Fibroblast of skin of right biceps (primary cell): ENCODE data around the gene ALDH18A1.
"Not testable (repeated sequence)": the region's sequence is repeated elsewhere in the genome, so short reads cannot be mapped to it uniquely, and the experiment has no call there.

Experiments
- DNase-seq: peaks from one replicate; pipeline ENCODE4 v3.0.0-alpha.2; 2013

Gene ALDH18A1

DNA sequence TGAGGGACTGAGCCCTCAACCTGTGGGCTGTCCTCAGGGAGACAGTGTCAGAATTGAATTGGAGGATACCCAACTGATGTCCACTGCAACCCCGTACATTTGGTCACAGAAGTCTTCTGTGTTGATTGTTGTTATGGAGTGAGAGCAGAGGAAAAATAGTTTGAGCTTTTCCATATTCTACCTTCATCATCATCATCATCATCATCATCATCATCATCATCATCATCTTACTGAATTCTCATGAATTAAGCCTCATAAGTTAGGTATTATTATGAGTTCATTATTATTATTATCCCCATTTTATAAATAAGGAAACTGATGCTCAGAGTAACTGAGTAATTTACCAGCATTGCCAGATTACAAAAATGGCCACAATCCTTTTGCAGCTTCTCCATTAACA, 8.4 kb downstream of the ALDH18A1 start:
- DNase-seq: no peak

DNA sequence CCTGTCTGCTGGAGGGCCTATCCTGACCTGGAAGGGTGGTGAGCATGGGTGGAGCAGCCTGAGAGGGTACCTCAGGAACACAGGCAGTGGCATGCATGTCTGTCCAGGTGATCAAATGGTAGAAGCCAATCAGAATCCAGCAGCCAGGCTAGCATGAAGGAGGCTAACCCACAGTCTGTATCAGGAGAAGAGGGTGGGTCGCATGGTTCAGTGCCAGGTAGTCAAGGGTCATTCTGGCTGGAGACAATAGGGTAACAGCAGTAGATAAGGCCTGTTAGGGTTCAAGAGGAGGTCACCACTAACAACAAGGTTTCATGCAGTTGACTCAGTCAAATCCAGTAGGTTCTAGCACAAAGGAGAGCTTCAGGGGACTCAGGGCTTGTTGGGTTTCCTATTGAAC, 10.4 kb downstream of the ALDH18A1 start:
- DNase-seq: no peak

DNA sequence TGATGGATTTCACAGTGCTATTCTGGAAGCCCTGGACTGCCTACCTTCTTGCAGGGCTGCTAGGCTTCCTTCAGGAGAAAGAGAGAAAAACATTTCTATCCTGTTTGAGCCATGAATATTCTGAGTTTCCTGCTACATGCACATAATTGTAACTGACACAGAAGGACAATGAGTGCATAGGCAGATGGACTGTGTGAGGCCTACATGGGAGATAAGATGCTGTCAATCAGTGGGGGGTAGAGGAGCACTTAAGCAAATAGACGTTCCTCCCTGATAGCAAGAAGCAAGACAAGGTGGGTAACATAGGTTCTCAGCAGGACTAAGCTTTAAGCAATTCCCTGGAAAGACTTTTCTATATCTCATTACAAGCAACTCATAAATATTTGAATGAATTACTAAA, 11.6 kb downstream of the ALDH18A1 start:
- DNase-seq: no peak

DNA sequence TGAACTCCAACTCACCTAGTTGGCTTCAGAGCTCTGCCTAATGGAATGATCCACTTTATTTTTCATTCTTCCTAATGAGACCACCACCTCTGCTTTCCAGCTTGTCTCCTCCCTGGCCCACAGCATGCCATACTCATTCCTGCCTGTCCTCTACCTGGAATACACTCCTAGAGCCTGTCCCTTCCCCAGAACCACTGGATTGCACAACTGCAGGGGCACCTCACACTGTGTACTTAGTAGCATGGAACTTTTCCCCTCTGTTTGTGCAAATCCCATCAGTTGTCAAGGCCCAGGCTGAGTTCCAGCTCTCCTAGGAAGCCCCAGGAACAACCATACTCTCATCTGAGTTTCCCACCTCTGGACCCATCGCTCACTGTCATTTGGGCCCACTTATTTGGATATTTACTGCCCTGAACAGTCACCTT, 15.6 kb downstream of the ALDH18A1 start:
- DNase-seq: no peak

DNA sequence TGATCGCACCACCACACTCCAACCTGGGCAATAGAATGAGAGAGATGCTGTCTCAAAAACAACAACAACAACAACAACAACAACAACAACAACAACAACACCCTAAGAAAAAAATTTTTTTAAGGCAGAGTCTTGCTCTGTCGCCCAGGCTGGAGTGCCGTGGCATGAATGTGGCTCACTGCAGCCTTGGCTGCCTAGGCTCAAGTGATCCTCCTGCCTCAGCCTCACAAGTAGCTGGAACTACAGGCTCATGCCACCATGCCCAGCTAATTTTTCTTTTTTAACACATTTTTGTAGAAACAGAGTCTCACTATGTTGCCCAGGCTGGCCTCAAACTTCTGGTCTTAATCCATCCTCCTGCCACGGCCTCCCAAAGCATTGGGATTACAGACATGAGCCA, 18.6 kb downstream of the ALDH18A1 start:
- no peak for DNase-seq

DNA sequence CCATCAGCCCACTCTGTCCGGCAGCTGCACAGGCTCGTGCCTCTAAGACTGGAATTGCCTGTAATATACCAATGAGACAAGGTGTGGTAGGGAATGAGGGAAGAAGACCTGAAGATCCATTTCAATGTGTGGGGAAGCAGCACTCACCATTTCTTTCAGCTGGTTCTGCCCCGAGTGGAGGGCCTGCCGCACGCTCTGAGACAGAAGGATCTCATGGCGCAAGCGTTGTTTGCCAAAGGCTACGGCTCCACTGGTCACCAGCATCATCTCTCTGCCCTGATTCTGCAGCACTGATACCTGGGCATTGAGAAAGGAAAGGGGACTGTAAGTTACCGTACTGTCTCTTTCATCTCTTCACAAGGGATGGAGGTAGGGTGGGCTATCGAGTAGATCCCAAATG, 19.4 kb downstream of the ALDH18A1 start:
- DNase-seq: no peak

DNA sequence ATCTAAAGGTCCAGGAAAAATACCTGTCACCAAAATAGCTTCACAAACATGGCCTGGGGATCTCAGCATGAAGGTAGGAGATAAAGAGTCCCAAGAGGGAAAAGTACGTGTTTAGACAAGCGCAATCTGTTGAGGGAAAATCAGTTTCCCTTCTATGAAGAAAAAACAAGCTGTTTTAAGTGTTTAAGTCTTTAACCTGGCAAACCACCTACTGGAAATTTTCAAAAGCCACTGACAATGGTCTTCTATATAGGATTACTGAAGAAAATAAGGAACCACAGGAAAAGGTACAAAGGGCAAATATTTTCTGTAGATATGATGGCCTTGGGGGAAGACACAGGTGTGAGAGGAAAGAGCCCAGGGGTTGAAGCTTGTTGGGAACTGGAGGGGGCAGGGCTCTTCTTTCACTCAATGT, 21.2 kb downstream of the ALDH18A1 start:
- DNase-seq: no peak

DNA sequence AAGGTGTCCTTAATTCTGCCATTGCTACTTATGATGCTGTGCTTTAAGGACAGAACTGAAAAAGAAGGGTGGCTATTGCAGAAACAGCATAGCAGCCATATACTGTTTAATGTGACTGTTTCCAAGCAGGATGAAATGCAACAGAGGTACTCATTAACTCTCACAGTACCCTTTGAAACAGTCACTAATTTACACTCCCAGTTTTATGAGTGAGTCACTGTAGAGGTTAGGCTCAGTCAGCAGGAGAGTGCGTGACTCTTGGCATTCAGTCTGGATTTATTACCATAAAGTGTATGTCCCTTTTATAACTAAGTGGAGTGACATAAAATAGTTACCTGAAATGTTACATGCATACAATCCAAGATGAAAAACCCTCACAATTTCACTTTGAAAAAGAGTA, 27.7 kb downstream of the ALDH18A1 start:
- DNase-seq: no peak

DNA sequence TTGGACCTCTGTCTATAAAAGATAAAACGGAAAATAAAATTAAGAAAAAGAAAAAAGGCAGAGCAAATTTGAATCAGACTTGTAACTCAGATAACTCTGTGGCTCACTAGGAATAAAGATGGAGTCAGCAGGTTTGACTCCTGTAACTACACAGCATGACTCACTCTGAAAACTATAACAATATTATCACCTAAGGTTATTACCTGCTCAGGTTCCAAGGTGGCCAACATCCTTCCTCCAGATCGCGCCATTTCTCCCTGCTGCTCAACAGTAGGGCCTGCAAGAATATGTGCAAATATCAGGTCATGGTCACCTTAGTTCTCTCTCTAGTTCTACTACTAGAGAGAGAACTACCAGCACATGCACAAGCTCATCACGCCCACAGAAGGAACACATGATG, 30.0 kb downstream of the ALDH18A1 start:
- no peak for DNase-seq

DNA sequence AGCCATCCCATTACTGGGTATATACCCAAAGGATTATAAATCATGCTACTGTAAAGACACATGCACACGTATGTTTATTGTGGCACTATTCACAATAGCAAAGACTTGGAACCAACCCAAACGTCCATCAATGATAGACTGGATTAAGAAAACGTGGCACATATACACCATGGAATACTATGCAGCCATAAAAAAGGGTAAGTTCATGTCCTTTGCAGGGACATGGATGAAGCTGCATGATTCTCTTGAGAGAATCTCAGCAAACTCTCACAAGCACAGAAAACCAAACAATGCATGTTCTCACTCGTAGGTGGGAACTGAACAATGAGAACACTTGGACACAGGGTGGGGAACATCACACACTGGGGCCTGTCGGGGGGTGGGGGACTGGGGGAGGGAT, 36.1 kb downstream of the ALDH18A1 start:
- DNase-seq: not testable (repeated sequence)

DNA sequence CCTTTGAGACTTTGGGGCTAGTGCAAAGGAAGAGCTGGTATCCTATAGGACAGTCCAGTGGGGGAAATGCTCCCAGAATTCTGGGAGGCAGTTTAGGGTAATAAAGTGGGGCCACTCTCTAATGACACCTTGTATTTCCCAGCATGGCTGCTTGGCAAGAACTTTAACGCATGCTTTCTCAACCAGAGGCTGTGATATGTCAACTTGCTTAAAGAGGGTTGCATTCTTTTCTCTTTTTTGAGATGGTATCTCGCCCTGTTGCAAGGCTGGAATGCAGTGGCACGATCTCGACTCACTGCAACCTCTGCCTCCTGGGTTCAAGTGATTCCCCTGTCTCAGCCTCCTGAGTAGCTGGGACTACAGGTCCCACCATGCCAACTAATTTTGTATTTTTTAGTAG, 38.4 kb downstream of the ALDH18A1 start:
- DNase-seq: no peak

DNA sequence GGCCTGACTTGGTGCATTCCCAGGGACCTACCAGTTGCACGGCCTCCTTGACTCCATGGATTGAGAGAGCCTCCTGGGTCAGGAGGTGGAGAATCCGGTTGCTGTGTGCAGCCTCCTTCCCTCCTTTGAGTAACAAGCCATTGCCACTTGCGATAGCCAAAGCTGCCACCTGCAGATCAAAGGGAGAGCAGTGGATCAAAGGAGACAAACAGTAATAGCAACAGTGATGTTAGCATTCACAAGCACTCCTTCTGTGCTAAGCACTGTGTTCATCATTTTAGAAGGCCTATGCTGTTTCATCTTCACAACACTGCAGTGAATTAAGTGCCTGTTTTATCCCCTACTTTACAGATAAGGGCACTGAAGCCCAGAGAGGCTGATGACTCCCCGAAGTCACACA, 40.1 kb downstream of the ALDH18A1 start:
- no peak for DNase-seq

DNA sequence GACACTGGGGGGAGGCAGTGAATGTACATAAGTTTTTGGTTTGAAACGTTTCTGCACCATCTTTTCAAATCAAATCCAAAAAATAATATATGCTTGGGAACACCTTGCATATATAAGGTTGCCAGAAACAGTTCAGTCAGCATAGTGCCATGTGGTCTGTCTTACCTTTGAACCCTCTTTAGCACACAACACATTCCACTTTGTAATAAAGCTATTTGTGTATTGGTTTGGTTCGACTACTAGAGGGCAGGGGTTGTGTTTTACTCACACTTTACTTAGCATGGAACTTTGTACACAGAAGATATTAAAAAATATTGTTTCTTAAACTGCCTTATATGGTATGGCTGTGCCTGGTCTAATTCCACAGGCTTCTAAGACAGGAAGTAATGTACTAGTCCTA, 43.2 kb downstream of the ALDH18A1 start:
- DNase-seq: no peak

DNA sequence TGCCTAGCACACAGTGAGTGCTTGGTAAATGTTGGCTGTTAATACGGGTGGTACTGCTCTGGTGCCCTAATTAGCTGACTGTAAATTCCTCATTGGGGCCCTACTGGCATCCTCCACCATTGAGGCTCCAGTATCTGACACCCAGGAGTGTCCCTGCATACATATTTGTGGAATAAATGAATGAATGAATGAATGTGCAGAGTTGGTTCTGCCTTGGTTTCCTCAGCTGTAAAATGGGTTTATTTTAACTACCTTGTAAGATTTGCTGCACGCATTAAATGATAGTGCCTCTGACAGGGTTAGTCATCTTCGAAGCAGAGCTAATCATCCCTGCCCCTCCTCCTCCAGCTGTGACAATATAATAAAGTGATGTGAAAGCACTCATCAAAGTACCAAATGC, 45.8 kb downstream of the ALDH18A1 start:
- DNase-seq: no peak

DNA sequence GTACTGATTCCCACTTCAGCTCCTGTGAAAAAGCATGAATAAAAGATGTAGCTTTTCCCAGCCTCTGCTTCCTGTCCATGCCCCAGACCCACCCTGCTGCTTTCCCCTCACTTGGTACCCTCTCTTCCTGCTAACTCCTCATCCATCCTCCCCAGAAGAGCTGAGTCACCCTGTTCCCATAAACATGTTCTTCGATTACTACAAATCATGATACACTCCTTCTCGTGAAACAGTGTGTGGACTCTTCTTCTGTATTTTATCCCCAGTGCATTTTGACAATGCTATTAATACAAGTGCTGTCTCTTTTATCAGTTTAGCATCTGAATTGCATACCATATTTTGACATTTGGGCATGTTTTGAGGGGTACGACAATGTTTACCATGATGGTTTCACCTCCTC, 49.6 kb downstream of the ALDH18A1 start:
- no peak for DNase-seq

DNA sequence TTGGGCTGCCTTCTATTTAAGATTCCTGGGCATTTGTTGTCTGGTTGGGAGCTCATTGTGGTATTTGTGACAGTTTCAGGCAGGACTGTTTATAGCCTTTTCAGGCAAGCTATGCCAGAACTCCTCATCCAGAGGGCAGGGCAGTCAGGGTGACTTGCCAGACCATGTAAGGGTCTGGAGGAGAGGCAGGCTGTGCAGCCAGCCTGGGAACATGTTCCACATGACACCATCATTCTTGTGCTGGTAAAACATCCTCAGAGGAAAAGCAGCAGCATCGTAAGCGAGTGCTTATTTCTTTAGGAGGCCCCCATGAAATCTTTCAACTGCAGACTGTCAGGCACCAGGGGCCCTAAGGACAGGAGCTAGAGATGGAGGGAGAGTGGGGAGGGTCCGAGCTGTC, 51.3 kb downstream of the ALDH18A1 start:
- DNase-seq: no peak

DNA sequence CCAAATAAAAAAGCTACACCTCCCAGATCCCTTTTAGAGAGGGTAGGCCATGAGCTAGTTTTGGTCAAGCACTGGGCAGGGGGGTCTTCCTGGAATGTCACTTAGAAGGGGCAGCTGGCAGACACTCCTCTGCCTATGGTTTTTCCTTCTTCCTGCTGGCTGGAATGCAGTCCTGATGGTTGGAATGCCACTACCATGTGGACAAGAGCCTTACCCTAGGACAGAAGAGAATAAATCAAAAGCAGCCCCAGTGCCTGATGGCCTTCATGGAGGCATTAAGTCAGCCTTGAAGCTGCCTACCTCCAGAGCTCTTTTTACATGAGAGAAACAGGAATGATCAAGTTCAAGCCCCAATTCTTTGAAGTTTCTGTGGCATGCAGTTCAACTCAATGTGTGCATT, 51.9 kb downstream of the ALDH18A1 start:
- no peak for DNase-seq

DNA sequence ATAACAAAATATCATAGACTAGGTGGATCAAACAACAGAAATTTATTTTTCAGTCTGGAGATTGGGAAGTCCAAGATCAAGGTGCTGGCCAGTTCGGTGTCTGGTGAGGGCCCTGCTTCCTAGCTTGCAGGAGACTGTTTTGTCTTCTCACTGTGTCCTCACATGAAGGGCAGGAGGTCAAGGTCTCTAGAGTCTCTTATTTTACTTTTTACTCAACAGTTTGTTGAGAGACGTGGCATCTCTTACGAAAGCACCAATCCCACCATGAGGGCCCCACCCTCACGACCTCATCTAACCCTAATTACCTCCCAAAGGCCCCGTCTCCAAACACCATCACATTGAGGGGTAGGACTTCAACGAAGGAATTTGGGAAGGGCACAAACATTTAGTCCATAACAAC, 54.1 kb downstream of the ALDH18A1 start:
- DNase-seq: no peak

DNA sequence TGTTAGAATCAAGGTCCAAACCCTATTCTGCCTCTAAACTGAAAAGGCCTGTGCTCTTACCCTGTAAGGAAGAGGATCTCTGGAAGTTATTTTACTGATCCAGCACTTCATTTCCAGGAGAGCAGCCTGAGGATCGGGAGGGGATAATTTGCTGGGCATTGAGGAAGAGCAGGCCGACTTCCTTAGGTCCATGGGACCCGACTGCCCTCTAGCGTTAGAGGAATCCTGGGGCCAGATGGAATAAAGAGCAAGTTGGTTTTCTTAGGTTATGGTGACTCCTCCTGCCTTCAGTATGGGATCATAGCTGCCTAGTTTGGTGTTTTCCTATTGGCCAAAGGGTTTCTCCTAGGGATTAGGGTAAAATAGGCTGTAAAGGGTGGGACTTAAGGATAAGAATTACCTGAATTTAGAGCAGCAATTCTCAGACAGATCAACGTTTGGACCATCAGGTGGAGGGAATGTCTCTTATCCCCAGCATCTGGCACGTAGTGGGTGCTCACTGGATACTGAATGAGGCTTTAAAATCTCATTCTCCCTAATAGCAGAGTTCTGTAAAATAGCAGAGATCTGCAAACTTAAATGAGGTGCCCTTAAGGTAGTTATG, 55.3 kb downstream of the ALDH18A1 start:
- peak; percentile 80 for DNase-seq

DNA sequence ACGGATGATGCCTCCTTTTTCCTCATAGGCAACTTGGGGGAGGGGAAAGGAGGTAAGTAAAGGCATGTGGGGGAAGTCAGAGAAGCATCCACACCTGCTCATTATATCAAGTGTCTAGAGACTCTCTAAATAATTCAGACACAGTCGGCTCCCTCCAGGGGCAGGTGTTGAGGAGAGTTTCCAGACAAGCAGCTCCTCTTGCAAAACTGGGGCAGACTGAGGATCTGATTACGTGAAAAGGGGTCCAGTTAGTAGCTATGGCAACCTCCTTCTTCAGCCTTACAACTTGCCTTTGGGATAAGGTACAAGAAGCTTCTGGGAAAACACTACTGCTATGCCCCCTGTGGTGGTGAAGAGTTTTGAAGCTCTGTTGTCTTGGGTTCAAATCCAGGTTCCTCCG, 56.4 kb downstream of the ALDH18A1 start:
- no peak for DNase-seq

DNA sequence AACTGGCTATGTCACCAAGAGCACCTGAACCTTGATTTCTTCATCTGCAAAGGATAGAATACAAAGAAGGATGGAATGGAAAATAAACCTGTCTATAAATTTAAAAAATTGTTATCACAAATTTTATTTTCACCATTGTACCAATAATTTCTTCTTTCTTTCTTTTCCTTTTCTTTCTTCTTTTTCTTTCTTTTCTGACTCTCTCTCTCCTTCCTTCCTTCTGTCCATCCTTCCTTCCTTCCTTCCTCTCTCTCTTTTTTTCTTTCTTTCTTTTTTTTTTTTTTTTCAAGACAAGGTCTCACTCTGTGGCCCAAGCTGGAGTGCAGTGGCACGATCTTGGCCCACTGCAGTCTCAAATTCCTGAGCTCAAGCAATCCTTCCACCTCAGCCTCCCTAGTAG, 58.7 kb downstream of the ALDH18A1 start:
- no peak for DNase-seq

DNA sequence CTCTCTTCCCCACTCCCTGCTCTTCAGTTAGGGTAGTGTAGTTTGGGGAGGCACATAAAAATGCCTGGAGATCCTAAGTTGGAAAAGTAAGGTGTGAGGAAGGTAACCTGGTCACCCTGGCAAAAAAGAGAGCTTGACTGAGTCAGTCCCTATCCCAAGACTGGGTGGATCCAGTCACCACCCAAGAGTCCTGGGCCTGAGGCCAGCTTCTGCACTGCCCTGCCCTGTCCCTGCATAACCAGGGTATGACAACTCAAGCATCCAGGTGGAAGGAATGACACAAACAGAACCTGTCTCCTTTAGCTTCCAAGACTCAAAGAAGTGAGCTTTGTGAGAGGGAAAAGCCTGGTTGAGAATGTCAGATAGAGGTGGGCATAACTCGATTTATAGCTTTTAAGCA, 68.5 kb downstream of the ALDH18A1 start:
- no peak for DNase-seq

DNA sequence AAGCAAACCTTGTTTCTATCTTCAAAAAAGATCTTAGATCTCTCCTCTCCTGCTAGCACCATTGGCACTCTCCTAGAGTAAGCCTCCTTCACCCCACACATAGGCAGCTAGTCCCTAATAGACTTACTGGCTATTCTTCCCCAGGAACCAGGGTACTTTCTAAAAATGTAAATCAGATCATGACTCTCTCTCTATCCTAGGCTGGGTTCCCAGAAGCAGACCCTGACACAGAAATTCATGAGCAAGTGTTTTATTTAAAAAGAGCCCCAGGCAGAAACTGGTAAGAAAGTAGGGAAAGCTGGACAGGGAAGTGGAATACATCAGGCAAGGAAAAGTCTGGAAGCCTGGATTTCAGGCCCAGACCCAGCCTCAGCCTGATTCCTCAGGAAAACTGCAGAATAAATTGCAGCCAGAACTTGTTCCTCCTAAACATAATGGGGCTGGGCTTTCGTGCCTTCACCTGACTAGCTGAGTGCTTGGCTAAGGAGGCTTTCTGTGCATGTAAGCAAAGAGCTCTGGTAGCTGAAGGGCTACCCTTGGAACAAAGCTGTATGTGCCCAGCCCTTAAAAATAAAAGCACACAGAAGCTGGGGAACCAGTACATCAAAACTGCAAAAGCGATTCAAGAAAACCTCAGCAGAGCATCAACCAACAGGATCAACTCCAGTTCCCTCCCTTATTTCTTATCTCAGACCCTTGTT, 76.5 kb downstream of the ALDH18A1 start:
- DNase-seq: no peak

DNA sequence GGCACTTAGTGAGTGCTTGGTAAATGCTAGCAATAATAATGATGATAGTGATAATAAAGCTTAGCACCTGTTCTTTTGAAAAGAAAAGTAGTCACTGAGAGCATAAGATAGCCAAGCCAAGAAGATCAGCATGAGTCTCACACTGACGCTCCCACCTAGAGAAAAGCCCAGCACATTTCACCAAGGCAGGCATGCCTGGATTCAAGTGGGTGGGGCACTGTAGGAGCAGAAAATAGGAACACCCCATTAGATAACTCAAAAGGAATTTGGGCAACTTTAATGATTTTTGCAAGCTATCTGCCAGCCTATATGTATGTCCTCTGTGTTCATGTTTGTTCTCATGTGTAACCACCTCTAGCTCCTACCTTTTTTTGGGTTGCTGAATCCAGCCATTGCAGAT, 77.2 kb downstream of the ALDH18A1 start:
- no peak for DNase-seq

DNA sequence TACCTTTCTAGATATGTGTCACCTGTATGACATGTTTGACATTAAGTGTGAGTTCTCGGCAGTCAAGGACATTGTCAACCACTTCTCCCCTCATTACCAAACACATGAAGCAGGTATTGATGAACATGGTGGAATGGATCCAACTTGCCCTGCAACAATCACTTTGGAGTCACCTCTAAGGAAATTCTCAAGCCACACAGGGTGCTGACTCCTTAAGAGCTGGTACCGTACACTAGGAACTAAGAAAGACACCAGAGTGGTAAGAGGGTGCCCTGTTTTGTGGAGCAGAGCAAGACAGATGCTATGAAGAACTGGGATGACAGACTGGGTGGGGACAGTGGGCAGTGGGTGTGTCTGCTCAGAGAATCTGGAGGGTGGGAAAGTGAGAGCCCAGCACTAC, 77.9 kb downstream of the ALDH18A1 start:
- no peak for DNase-seq
